ENCODE data around the gene MYO1C.
"Not testable (repeated sequence)": the region's sequence is repeated elsewhere in the genome, so short reads cannot be mapped to it uniquely, and the experiment has no call there.

MYO1C gene

DNA sequence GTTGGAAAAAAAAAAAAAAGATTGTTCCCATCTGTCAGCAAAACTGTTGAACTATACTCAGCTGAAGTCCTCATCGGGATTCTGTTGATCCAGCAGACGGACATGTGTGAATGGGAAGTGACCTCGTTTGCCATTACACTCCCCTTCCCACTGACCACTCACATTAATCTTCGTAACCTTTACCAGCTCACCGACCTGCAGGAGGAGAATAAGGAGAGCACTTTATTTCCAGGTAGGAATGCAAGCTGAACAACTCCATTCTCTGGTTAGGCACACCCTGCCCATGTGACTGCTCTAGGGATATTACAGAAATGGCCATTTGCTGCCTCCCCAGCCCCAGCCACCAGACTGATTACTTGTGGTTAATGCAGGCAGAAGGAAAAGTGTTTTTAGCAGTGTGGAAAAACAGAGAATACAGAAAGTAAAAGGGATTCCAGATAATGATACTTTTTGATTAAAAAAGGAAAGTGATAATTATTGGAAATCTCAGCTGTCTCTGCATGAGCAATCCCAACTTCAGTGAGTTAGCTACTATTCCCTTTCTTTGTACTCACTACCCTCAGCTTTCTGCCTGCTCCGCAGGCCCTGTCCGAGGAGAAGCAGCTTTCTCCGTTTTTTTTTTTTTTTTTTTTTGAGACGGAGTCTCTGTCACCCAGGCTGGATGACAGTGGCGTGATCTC, 68.9 kb downstream of the MYO1C start:
- DNase-seq (ENCODE audit: low read depth in 2 of 2) = no peak

DNA sequence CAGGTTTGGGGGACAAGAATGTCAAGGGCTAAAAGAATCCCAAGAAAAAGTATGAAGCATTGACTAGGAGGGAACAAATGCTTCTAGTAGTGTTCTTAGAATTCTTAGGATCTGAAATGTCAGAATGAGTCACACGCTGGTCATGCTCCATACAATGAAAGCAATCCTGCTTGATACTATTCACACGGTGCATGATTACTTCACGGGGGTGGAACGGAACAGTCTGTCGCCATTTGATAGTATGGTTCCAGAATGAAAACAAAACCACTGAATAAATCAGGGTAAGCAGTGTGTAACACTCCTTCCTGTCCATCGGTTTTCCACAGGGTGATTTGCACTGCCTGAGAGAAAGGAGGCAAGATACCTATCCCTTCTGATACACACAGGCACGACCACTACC, 69.6 kb downstream of the MYO1C start:
- peak; percentile 75 to 77 for DNase-seq (ENCODE audit: low read depth in 2 of 2)

DNA sequence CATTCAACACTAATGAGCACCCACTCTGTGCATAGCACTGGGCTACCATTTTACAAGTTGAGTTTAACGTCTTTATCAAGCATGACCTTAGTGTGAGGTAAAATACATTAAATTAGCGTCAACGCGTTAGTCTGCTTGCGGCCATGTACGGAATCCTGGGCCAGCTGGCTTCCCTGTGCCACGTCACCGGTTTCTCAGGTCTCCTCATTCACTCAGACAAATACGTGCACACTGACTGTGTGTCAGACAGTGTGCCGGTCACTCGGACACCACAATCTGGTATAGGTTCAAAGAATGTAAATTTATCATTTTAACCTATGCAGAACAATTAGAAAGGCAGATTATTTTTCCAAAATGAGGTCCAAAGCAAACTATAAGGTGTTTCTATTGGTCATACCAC, 71.0 kb downstream of the MYO1C start:
- DNase-seq (ENCODE audit: low read depth in 2 of 2) = no peak

DNA sequence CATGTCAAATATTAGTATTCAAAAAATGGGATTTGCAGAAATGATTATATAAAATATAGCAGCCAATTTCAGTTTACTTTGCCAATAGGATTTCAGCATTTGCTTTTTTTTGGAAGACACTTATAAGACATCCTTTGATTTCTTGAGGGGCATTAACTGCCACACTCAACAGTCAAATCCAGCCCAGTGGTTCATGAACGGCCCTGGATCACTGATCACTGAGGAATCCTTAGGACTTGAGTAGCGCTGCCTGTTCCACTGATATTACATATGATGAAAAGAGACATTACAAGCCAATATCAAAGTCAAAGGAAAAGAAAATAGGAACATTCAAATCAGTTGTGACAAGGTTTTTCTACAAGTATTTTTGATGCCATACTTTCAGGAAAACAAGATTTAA, 71.5 kb downstream of the MYO1C start:
- no peak for DNase-seq (ENCODE audit: low read depth in 2 of 2)

GRCh38 chr17:1420163-1420562, 72.3 kb downstream of the MYO1C start:
- DNase-seq (ENCODE audit: low read depth in 2 of 2) = no peak

- not testable (repeated sequence) for DNase-seq (ENCODE audit: low read depth in 2 of 2)
Observed at GRCh38 chr17:1418476-1418875, 74.0 kb downstream of the MYO1C start.

DNA sequence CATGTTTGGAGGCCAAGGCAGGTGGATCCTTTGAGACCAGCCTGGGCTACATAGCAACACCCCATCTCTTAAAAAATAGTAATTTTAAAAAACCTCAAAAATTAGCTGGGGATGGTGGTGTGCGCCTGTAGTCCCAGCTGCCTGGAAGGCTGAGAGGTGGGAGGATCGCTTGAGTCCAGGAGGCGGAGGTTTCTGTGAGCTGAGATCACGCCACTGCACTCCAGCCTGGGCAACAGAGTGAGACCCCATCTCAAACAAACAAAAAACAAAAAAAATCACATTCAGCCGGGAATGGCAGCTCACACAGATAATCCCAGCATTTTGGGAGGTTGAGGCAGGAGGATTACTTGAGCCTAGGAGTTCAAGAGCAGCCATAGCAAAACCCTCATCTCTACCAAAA, 76.1 kb downstream of the MYO1C start:
- DNase-seq (ENCODE audit: low read depth in 2 of 2) = no peak

DNA sequence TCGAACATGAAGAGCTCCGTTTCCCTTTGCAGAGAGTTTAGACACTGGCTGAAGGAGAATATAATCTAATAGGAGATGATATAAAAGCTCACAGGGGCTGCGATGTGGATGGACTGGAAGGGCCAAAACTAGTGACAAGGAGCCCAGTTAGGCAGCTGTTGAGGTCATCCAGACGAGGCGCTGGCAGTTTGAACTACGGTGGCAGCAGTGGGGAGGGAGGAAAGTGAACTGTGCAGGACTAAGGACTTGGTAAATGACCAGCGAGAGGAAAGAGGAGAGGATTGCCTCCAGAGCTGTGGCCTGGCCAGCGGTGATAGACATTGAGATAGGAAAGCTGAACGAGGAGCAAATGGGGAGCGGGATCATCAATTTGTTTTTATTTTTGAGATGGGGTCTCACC, 77.9 kb downstream of the MYO1C start:
- DNase-seq (ENCODE audit: low read depth in 2 of 2) = no peak

All from fibroblast of skin of left biceps (primary cell).